Stimulated activated memory B cell treated with anti-CD40 and anti-IgM and Interleukin-4, amounts not matched to agents 10 μg/mL and 1 μg/mL and 100 μg/mL, for 72 hours (primary cell): ENCODE measurements around the gene SPRED1.

Source experiments
- ATAC-seq: fragments of 150-1000 bp; cut with Tn5 transposase; 2 replicates; pipeline ENCODE4 v1.10.0; 2021
- H3K27ac Mint-ChIP-seq: one replicate; pipeline ENCODE4 v1.8.0; 2022; ENCODE audit warnings: mild to moderate bottlenecking, mixed read lengths
- H3K27me3 Mint-ChIP-seq: one replicate; pipeline ENCODE4 v1.8.0; 2022; ENCODE audit warnings: mixed read lengths
- H3K36me3 Mint-ChIP-seq: one replicate; pipeline ENCODE4 v1.8.0; 2022; ENCODE audit warnings: mixed read lengths
- H3K4me1 Mint-ChIP-seq: one replicate; pipeline ENCODE4 v1.8.0; 2022; ENCODE audit warnings: mixed read lengths
- H3K4me3 Mint-ChIP-seq: one replicate; pipeline ENCODE4 v1.8.0; 2022; ENCODE audit warnings: mild to moderate bottlenecking, moderate library complexity, mixed read lengths
- H3K9me3 Mint-ChIP-seq: one replicate; pipeline ENCODE4 v1.8.0; 2022; ENCODE audit warnings: mixed read lengths

SPRED1 gene

GRCh38 chr15:38391191-38391590, 138.6 kb downstream of the SPRED1 start:
- no peaks in the 10 kb centered on the region for H3K36me3 Mint-ChIP-seq
- H3K4me3 Mint-ChIP-seq, result no peak overlapping the region
- H3K4me1 Mint-ChIP-seq, result no peaks in the 10 kb centered on the region
- H3K27me3 Mint-ChIP-seq, result peaks cover 45% of the 10 kb centered on the region
- H3K9me3 Mint-ChIP-seq, result no peaks in the 10 kb centered on the region
- no peak overlapping the region for H3K27ac Mint-ChIP-seq
- no peak for ATAC-seq

DNA sequence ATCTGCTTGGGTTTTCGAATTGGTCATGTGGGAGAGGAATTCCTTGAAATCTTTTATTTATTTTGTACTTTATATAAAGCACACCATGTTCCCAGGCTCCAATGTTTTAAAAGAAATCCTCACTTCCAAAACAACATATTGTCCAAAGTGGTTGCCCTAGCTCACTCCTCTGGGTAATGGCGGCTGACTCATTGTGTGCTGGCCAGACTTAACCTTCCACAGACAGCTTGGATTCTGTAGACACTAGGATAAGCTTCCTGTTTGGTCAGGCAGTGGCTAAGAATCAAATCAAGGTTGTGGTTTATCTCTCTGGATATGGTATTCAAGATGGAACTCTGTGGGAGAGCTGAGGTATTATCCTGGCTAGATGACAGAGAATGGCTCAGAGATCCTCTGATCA, 145.5 kb downstream of the SPRED1 start:
- peaks cover 37% of the 10 kb centered on the region for H3K27me3 Mint-ChIP-seq
- no peak overlapping the region for H3K27ac Mint-ChIP-seq
- no peaks in the 10 kb centered on the region for H3K36me3 Mint-ChIP-seq

GRCh38 chr15:38401106-38401505, 148.5 kb downstream of the SPRED1 start:
- Mint-ChIP-seq H3K4me3 (no peak overlapping the region), H3K27ac (no peak overlapping the region), H3K27me3 (peaks cover 19% of the 10 kb centered on the region), H3K4me1 (no peaks in the 10 kb centered on the region), H3K9me3 (no peaks in the 10 kb centered on the region), H3K36me3 (no peaks in the 10 kb centered on the region)
- ATAC-seq, result no peak

More for the DNA sequence above, 145.5 kb downstream of the SPRED1 start:
- Mint-ChIP-seq H3K9me3 (no peaks in the 10 kb centered on the region), H3K4me3 (no peak overlapping the region), H3K4me1 (no peaks in the 10 kb centered on the region)
- ATAC-seq, result no peak

GRCh38 chr15:38401701-38402100, 149.1 kb downstream of the SPRED1 start:
- no peak overlapping the region for H3K4me3 Mint-ChIP-seq
- no peaks in the 10 kb centered on the region for H3K9me3 Mint-ChIP-seq
- peaks cover 13% of the 10 kb centered on the region for H3K27me3 Mint-ChIP-seq
- H3K36me3 Mint-ChIP-seq, result no peaks in the 10 kb centered on the region
- ATAC-seq, result no peak
- no peak overlapping the region for H3K27ac Mint-ChIP-seq
- H3K4me1 Mint-ChIP-seq, result no peaks in the 10 kb centered on the region

DNA sequence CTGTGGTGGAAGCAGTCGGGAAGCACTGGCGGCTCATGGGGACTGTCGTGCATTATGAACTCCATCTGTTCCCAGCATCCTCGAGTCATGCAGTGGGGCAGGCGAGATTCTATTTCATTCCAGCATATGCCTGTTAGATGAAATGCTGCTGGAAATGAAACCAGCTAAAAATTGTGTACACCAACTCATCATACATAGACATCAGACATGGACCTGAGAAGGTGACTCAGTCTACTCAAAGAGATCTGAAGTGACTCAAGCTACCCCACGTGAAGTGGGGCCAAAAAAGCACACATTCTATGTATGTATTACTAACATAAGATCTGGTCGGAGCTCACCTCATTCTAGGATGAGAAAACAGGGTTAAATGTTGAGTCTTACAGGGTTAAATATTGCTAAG, 153.8 kb downstream of the SPRED1 start:
- Mint-ChIP-seq H3K27me3 (peaks cover 7% of the 10 kb centered on the region), H3K36me3 (no peaks in the 10 kb centered on the region), H3K4me1 (no peaks in the 10 kb centered on the region), H3K4me3 (no peak overlapping the region), H3K9me3 (no peaks in the 10 kb centered on the region), H3K27ac (no peak overlapping the region)
- ATAC-seq, result no peak
